Gastrocnemius medialis (tissue), 4 donors: ENCODE data around the gene KLHL14.

Source experiments
- POLR2A ChIP-seq, 2 donors: fragments of 450-650 bp; IDR thresholded peaks; one replicate each; pipeline ENCODE4 v1.6.1; 2017; ENCODE audit warnings: antibody characterized with exemption in 2 of 2, mild to moderate bottlenecking in 2 of 2, moderate library complexity in 2 of 2
- TF ChIP-seq, protein P1 (sequence below), 5 experiments: fragments of 450-650 bp in 3 of 5; fragments of 200-600 bp in 2 of 5; sonication (generic) in 2 of 5; IDR thresholded peaks in 4 of 5; conservative IDR thresholded peaks in 1 of 5; 1 replicate in 4 of 5; 2 replicates in 1 of 5; pipeline ENCODE4 v1.5.1; 2016 to 2019; ENCODE audit warnings: antibody characterized with exemption in 5 of 5, mild to moderate bottlenecking in 3 of 5, moderate library complexity in 3 of 5

DNA sequence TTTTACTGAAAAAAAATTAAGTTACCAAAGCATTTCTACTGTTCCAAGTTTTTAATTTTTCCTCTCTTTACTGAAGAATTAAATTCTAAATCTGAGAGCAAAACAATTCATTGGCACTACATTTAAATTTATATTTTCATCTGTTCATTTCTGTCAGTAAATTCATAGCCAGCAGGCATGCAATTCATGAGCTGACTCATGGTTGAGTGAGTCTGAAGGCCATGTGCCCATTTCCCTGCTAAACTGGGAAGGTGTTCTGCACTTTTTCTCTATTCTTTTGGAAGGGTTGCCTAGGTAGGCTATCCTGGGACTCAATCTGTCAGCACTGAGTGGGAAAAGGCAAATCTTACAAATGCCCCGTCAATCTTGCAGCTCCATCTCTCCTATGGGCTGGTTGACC lies 88.7 kb downstream of the KLHL14 start:
- TF ChIP-seq, protein P1, sequence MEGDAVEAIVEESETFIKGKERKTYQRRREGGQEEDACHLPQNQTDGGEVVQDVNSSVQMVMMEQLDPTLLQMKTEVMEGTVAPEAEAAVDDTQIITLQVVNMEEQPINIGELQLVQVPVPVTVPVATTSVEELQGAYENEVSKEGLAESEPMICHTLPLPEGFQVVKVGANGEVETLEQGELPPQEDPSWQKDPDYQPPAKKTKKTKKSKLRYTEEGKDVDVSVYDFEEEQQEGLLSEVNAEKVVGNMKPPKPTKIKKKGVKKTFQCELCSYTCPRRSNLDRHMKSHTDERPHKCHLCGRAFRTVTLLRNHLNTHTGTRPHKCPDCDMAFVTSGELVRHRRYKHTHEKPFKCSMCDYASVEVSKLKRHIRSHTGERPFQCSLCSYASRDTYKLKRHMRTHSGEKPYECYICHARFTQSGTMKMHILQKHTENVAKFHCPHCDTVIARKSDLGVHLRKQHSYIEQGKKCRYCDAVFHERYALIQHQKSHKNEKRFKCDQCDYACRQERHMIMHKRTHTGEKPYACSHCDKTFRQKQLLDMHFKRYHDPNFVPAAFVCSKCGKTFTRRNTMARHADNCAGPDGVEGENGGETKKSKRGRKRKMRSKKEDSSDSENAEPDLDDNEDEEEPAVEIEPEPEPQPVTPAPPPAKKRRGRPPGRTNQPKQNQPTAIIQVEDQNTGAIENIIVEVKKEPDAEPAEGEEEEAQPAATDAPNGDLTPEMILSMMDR (IDR thresholded peaks at IDR 0.05 in 4 of 5, conservative IDR thresholded peaks at IDR 0.05 in 1 of 5) = no peak
- no peak for TF ChIP-seq POLR2A (IDR thresholded peaks at IDR 0.05)
